ENCODE results near the gene TARDBP. TPM values are rescaled to one million over a fixed set of nuclear protein-coding genes. Genes with fewer than 3 reads are reported as not detected.
A peak's percentile ranks its signal among the peaks of the same experiment; 100 is the strongest.
"Not testable (repeated sequence)": the region's sequence is repeated elsewhere in the genome, so short reads cannot be mapped to it uniquely, and the experiment has no call there.

Gene TARDBP
- total and polyA plus RNA-seq, 8 donors, result 68.8 to 243 (median 118) TPM

- Histone ChIP-seq H3K4me1 (no peaks in the 10 kb centered on the region), H3K27ac (no peak overlapping the region), H3K9me3 (no peaks in the 10 kb centered on the region), H3K4me3 (no peak overlapping the region), H3K36me3 (peaks cover 6 to 38% (median 33%) of the 10 kb centered on the region in 4 donors), H3K27me3 (no peaks in the 10 kb centered on the region)
- 88 to 94% (median 91%) methylated on average over 10 of the region's 10 CpGs for WGBS, 5 donors
- TF ChIP-seq POLR2A (IDR thresholded peaks at IDR 0.05), result no peak
- intact Hi-C loops (cut with DNase I; ENCODE audit: low total_unique reads), result no loop called here
- no peak for DNase-seq
These were observed 19.3 kb downstream of the TARDBP start for GRCh38 chr1:11031624-11032262.

- intact Hi-C loops (cut with DNase I; ENCODE audit: low total_unique reads); DNase-seq; H3K27me3 ChIP-seq; H3K36me3 ChIP-seq; H3K27ac ChIP-seq; H3K4me3 ChIP-seq; H3K9me3 ChIP-seq: not testable (repeated sequence)
- peaks cover 4 to 12% (median 5%) of the 10 kb centered on the region in 4 donors for H3K4me1 ChIP-seq
- WGBS, 5 donors, result 55 to 59% (median 57%) methylated on average over 18 of the region's 18 CpGs
These were observed 24.7 kb downstream of the TARDBP start for GRCh38 chr1:11037019-11037739.

GRCh38 chr1:11037740-11038182, 25.3 kb downstream of the TARDBP start:
- Histone ChIP-seq H3K36me3 (no peaks in the 10 kb centered on the region), H3K4me3 (no peak overlapping the region), H3K4me1 (peaks cover 4 to 12% (median 5%) of the 10 kb centered on the region in 4 donors), H3K9me3 (no peaks in the 10 kb centered on the region), H3K27ac (no peak overlapping the region), H3K27me3 (peaks cover 0 to 3% (median 0%) of the 10 kb centered on the region in 3 donors)
- WGBS, 5 donors, result 0 to 1% (median 1%) methylated on average over 8 of the region's 8 CpGs
- intact Hi-C loops (cut with DNase I; ENCODE audit: low total_unique reads), result no loop called here
- peak; percentile 93 to 95 for DNase-seq
- no peak for TF ChIP-seq EP300 (IDR thresholded peaks at IDR 0.05)
- TF ChIP-seq POLR2AphosphoS5 (IDR thresholded peaks at IDR 0.05), result peak in 1 of 3 donors; percentile 86
- peak in 6 of 7 experiments; percentile 12 to 97 (median 92) for TF ChIP-seq CTCF (IDR thresholded peaks at IDR 0.05)

GRCh38 chr1:11039351-11040104, 27.1 kb downstream of the TARDBP start:
- 69 to 78% (median 75%) methylated on average over 2 of the region's 2 CpGs for WGBS, 5 donors
- TF ChIP-seq POLR2A (IDR thresholded peaks at IDR 0.05), result no peak
- no peak for TF ChIP-seq EP300 (IDR thresholded peaks at IDR 0.05)
- TF ChIP-seq CTCF (IDR thresholded peaks at IDR 0.05), result no peak
- no peak for TF ChIP-seq POLR2AphosphoS5 (IDR thresholded peaks at IDR 0.05)
- no peaks in the 10 kb centered on the region for H3K36me3 ChIP-seq
- no peak overlapping the region for H3K27ac ChIP-seq
- peaks cover 4 to 12% (median 5%) of the 10 kb centered on the region in 4 donors for H3K4me1 ChIP-seq
- intact Hi-C loops (cut with DNase I; ENCODE audit: low total_unique reads), result no loop called here
- H3K9me3 ChIP-seq, result no peaks in the 10 kb centered on the region
- H3K4me3 ChIP-seq, result no peak overlapping the region
- peaks cover 0 to 3% (median 0%) of the 10 kb centered on the region in 3 donors for H3K27me3 ChIP-seq
- no peak for DNase-seq

GRCh38 chr1:11040105-11040429, 27.6 kb downstream of the TARDBP start:
- H3K4me3 ChIP-seq; H3K36me3 ChIP-seq; H3K27me3 ChIP-seq; DNase-seq; H3K27ac ChIP-seq; H3K9me3 ChIP-seq; intact Hi-C loops (cut with DNase I; ENCODE audit: low total_unique reads): not testable (repeated sequence)
- peaks cover 4 to 12% (median 5%) of the 10 kb centered on the region in 4 donors for H3K4me1 ChIP-seq
- WGBS, 5 donors, result 86 to 92% (median 88%) methylated on average over 7 of the region's 7 CpGs
